Measurements from ENCODE around the gene ENOX2. TPM values are rescaled to one million over a fixed set of nuclear protein-coding genes. Genes with fewer than 3 reads are reported as not detected.

ENOX2 gene
- total RNA-seq, 1 donor from 2014 or later: 15.4 TPM

DNA sequence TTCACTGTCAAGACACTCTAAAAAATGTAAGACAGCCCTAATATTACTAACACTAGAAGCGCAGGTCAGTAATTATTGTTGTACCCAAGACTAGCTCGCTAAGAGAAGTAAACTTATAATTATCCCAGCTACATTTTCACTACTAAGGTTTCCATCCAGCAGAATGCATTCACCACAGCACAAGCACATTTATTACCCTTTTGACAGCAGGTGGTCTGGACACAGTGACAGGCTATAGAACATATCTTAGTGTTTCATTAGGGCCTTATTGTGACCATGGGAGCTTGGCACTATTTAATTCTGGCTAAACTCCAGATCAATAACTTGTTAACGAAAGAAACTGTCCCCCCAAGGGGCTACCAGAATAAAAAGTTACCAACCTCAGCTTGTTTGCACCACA lies 237.7 kb downstream of the ENOX2 start:
- TF ChIP-seq, protein P1, sequence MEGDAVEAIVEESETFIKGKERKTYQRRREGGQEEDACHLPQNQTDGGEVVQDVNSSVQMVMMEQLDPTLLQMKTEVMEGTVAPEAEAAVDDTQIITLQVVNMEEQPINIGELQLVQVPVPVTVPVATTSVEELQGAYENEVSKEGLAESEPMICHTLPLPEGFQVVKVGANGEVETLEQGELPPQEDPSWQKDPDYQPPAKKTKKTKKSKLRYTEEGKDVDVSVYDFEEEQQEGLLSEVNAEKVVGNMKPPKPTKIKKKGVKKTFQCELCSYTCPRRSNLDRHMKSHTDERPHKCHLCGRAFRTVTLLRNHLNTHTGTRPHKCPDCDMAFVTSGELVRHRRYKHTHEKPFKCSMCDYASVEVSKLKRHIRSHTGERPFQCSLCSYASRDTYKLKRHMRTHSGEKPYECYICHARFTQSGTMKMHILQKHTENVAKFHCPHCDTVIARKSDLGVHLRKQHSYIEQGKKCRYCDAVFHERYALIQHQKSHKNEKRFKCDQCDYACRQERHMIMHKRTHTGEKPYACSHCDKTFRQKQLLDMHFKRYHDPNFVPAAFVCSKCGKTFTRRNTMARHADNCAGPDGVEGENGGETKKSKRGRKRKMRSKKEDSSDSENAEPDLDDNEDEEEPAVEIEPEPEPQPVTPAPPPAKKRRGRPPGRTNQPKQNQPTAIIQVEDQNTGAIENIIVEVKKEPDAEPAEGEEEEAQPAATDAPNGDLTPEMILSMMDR (IDR thresholded peaks at IDR 0.05; ENCODE audit: partially characterized antibody, unreplicated experiment): no peak
- H3K36me3 Mint-ChIP-seq (ENCODE audit: unreplicated experiment): no peaks in the 10 kb centered on the region
- no peak overlapping the region for H3K4me3 Mint-ChIP-seq (ENCODE audit: unreplicated experiment)
- H3K4me1 Mint-ChIP-seq (ENCODE audit: low read depth, unreplicated experiment): no peaks in the 10 kb centered on the region
- no peak for DNase-seq
- H3K27ac Mint-ChIP-seq (ENCODE audit: unreplicated experiment): no peak overlapping the region
- H3K9me3 Mint-ChIP-seq (ENCODE audit: unreplicated experiment): no peaks in the 10 kb centered on the region
- H3K27me3 Mint-ChIP-seq (ENCODE audit: unreplicated experiment): no peaks in the 10 kb centered on the region

GRCh38 chrX:130658310-130658709 lies 244.7 kb downstream of the ENOX2 start:
- Mint-ChIP-seq H3K4me1 (ENCODE audit: low read depth, unreplicated experiment) (no peaks in the 10 kb centered on the region), H3K27me3 (ENCODE audit: unreplicated experiment) (no peaks in the 10 kb centered on the region), H3K36me3 (ENCODE audit: unreplicated experiment) (no peaks in the 10 kb centered on the region), H3K27ac (ENCODE audit: unreplicated experiment) (no peak overlapping the region), H3K4me3 (ENCODE audit: unreplicated experiment) (no peak overlapping the region), H3K9me3 (ENCODE audit: unreplicated experiment) (no peaks in the 10 kb centered on the region)
- no peak for DNase-seq
- TF ChIP-seq, protein P1 (IDR thresholded peaks at IDR 0.05; ENCODE audit: partially characterized antibody, unreplicated experiment): no peak

GRCh38 chrX:130654409-130654950 lies 248.5 kb downstream of the ENOX2 start:
- Mint-ChIP-seq H3K36me3 (ENCODE audit: unreplicated experiment) (no peaks in the 10 kb centered on the region), H3K27ac (ENCODE audit: unreplicated experiment) (no peak overlapping the region), H3K27me3 (ENCODE audit: unreplicated experiment) (no peaks in the 10 kb centered on the region), H3K4me1 (ENCODE audit: low read depth, unreplicated experiment) (no peaks in the 10 kb centered on the region), H3K9me3 (ENCODE audit: unreplicated experiment) (no peaks in the 10 kb centered on the region), H3K4me3 (ENCODE audit: unreplicated experiment) (no peak overlapping the region)
- TF ChIP-seq, protein P1 (IDR thresholded peaks at IDR 0.05; ENCODE audit: partially characterized antibody, unreplicated experiment): no peak
- DNase-seq: no peak

DNA sequence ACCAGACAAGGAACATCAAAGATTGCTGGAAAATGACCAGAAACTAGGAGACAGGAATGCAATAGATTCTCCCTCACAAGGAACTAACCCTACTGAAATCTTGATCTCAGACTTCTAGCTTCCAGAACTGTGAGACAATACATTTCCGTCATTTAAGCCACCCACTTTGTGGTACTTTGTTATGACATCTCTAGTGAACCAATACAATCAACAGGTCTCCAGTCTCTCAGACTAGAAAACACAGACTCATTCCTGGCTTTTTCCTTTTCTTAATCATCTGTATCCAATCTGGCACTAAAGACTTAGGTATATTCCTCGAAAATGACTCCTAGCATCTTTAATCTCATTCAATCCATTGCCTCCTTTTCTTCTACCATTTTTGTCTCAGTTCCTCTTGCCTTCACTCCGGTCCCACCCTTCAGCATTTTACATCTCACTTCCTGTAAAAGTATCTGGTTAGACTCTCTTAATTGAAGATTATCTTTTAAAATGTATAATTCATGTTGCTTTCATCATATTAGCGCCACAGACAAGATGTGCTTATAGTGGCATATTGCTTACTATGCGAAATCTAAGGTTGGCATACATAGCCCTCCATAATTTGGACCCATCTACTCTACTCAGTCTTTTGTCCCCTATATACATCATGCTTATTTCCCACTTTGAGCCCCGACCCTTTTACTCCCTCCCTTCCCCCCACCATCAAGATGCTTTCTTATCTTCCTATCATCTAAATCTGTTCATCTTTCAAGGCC lies 250.0 kb downstream of the ENOX2 start:
- no peak overlapping the region for H3K4me3 Mint-ChIP-seq (ENCODE audit: unreplicated experiment)
- TF ChIP-seq, protein P1 (IDR thresholded peaks at IDR 0.05; ENCODE audit: partially characterized antibody, unreplicated experiment): no peak
- H3K27me3 Mint-ChIP-seq (ENCODE audit: unreplicated experiment): no peaks in the 10 kb centered on the region
- H3K4me1 Mint-ChIP-seq (ENCODE audit: low read depth, unreplicated experiment): no peaks in the 10 kb centered on the region
- no peak overlapping the region for H3K27ac Mint-ChIP-seq (ENCODE audit: unreplicated experiment)
- H3K9me3 Mint-ChIP-seq (ENCODE audit: unreplicated experiment): no peaks in the 10 kb centered on the region
- DNase-seq: no peak
- no peaks in the 10 kb centered on the region for H3K36me3 Mint-ChIP-seq (ENCODE audit: unreplicated experiment)

GRCh38 chrX:130649738-130650137 lies 253.3 kb downstream of the ENOX2 start:
- H3K27me3 Mint-ChIP-seq (ENCODE audit: unreplicated experiment): no peaks in the 10 kb centered on the region
- H3K36me3 Mint-ChIP-seq (ENCODE audit: unreplicated experiment): no peaks in the 10 kb centered on the region
- H3K27ac Mint-ChIP-seq (ENCODE audit: unreplicated experiment): no peak overlapping the region
- H3K9me3 Mint-ChIP-seq (ENCODE audit: unreplicated experiment): no peaks in the 10 kb centered on the region
- H3K4me3 Mint-ChIP-seq (ENCODE audit: unreplicated experiment): no peak overlapping the region
- TF ChIP-seq, protein P1 (IDR thresholded peaks at IDR 0.05; ENCODE audit: partially characterized antibody, unreplicated experiment): no peak
- DNase-seq: no peak
- no peaks in the 10 kb centered on the region for H3K4me1 Mint-ChIP-seq (ENCODE audit: low read depth, unreplicated experiment)

Measured in glutamatergic neuron (in vitro differentiated cells).